AG20443 (cell line): ENCODE results near the gene ABCF3.
A peak's percentile ranks its signal among the peaks of the same experiment; 100 is the strongest.

Source experiments
- DNase-seq: peaks from one replicate; pipeline ENCODE4 v3.0.0; 2012; ENCODE audit warnings: low spot score, mixed read lengths

ABCF3 gene

GRCh38 chr3:184230603-184231528, 44.9 kb downstream of the ABCF3 start:
- DNase-seq, result no peak

- DNase-seq, result no peak
Measured at GRCh38 chr3:184231671-184232070, 45.7 kb downstream of the ABCF3 start.

GRCh38 chr3:184233127-184233843, 47.3 kb downstream of the ABCF3 start:
- DNase-seq, result no peak

- DNase-seq, result peak; percentile 82
Measured at GRCh38 chr3:184234224-184234623, 48.2 kb downstream of the ABCF3 start.

- no peak for DNase-seq
Measured at GRCh38 chr3:184234671-184235380, 48.8 kb downstream of the ABCF3 start.

GRCh38 chr3:184235381-184236032, 49.5 kb downstream of the ABCF3 start:
- DNase-seq, result no peak

GRCh38 chr3:184236033-184236410, 50.0 kb downstream of the ABCF3 start:
- DNase-seq, result no peak

- no peak for DNase-seq
Measured at GRCh38 chr3:184236636-184237035, 50.6 kb downstream of the ABCF3 start.

GRCh38 chr3:184237211-184237610, 51.2 kb downstream of the ABCF3 start:
- DNase-seq, result no peak

GRCh38 chr3:184237807-184238206, 51.8 kb downstream of the ABCF3 start:
- no peak for DNase-seq

- DNase-seq, result no peak
Measured at GRCh38 chr3:184238246-184238818, 52.3 kb downstream of the ABCF3 start.

- no peak for DNase-seq
Measured at GRCh38 chr3:184239221-184239620, 53.2 kb downstream of the ABCF3 start.

- DNase-seq, result no peak
Measured at GRCh38 chr3:184239708-184240107, 53.7 kb downstream of the ABCF3 start.

GRCh38 chr3:184240384-184241140, 54.6 kb downstream of the ABCF3 start:
- DNase-seq, result peak; percentile 56

GRCh38 chr3:184241141-184241446, 55.1 kb downstream of the ABCF3 start:
- DNase-seq, result no peak

GRCh38 chr3:184241447-184242296, 55.7 kb downstream of the ABCF3 start:
- DNase-seq, result no peak

GRCh38 chr3:184242297-184242685, 56.3 kb downstream of the ABCF3 start:
- DNase-seq, result no peak
